Lower leg skin (tissue), 3 donors: Measurements from ENCODE around the gene SYT17.

Experiments used
- POLR2A ChIP-seq, 2 donors: fragments of 450-650 bp; IDR thresholded peaks; one replicate each; pipeline ENCODE4 v1.6.1; 2016 to 2017; ENCODE audit warnings: antibody characterized with exemption in 2 of 2, mild to moderate bottlenecking in 1 of 2, moderate library complexity in 1 of 2
- TF ChIP-seq, protein P1 (sequence below), 3 donors: fragments of 450-650 bp; IDR thresholded peaks; one replicate each; pipeline ENCODE4 v1.5.1; 2016; ENCODE audit warnings: antibody characterized with exemption in 3 of 3, mild to moderate bottlenecking in 3 of 3, moderate library complexity in 2 of 3

DNA sequence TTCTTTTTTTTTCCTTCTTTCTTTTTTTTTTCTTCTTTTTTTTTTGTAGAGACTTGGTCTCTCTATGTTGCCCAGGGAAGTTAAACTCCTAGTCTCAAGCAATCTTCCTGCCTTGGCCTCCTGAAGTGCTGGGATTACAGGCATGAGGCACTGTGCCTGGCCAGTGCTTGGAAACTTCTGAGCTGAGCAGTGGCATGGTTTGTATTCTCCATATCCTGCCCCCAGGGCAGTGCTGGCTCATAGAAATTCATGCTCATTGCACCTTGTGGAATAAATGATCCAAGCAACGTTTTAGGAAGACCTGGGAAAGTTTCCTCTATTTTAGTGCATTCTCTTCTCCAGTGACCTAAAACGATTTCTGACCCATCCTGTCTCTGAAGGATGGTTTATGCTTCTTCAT, 16.7 kb upstream of the SYT17 start:
- TF ChIP-seq POLR2A (IDR thresholded peaks at IDR 0.05) = no peak
- TF ChIP-seq, protein P1, sequence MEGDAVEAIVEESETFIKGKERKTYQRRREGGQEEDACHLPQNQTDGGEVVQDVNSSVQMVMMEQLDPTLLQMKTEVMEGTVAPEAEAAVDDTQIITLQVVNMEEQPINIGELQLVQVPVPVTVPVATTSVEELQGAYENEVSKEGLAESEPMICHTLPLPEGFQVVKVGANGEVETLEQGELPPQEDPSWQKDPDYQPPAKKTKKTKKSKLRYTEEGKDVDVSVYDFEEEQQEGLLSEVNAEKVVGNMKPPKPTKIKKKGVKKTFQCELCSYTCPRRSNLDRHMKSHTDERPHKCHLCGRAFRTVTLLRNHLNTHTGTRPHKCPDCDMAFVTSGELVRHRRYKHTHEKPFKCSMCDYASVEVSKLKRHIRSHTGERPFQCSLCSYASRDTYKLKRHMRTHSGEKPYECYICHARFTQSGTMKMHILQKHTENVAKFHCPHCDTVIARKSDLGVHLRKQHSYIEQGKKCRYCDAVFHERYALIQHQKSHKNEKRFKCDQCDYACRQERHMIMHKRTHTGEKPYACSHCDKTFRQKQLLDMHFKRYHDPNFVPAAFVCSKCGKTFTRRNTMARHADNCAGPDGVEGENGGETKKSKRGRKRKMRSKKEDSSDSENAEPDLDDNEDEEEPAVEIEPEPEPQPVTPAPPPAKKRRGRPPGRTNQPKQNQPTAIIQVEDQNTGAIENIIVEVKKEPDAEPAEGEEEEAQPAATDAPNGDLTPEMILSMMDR (IDR thresholded peaks at IDR 0.05) = no peak
